ENCODE results near the gene MPND. TPM values are rescaled to one million over a fixed set of nuclear protein-coding genes. Genes with fewer than 3 reads are reported as not detected.
A peak's percentile ranks its signal among the peaks of the same experiment; 100 is the strongest.

The MPND gene
- total RNA-seq, 1 donor from 2014 or later = 20.6 TPM

DNA sequence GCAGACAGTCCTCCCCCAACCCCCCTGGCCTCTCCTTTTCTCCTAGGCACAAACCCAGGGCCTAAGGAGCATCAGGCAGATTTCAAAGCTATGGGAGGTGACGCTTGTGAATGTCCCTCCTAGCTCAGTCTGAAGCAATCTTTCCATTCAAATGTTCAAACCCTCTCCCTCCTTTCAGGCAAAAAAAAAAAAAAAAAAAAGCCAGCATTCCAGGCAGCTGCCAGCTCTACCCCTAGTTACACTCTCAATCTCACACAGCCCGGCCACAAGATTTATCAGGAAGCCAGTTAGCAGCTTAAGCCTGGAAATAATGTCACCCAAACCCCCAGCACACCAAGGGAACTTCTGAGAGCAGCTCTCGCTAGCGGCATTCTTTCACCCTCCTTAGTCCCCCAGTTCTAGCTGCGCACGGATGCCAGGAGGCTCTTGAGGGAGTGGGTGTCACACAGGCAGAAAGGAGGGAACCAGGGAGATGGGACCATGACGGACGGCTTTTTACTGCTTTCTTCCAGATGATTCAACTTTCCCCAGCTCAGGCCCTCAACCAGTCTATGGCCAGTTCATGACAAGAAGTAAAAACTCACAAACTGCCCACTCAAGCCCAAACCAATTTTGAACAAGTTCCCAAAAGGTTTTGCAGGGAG, 50.7 kb downstream of the MPND start:
- Mint-ChIP-seq H3K9me3 (no peaks in the 10 kb centered on the region), H3K4me1 (peaks cover 62% of the 10 kb centered on the region), H3K27ac (peak overlapping the region; percentile 42), H3K36me3 (ENCODE audit: low read depth) (peaks cover 39% of the 10 kb centered on the region), H3K4me3 (no peak overlapping the region), H3K27me3 (no peaks in the 10 kb centered on the region)
- no peak for DNase-seq
- intact Hi-C loops (cut with micrococcal nuclease) = no loop called here

GRCh38 chr19:4396949-4397783, 53.8 kb downstream of the MPND start:
- intact Hi-C loops (cut with micrococcal nuclease) = no loop called here
- Mint-ChIP-seq H3K27me3 (no peaks in the 10 kb centered on the region), H3K27ac (no peak overlapping the region), H3K4me3 (no peak overlapping the region), H3K36me3 (ENCODE audit: low read depth) (peaks cover 38% of the 10 kb centered on the region), H3K9me3 (no peaks in the 10 kb centered on the region), H3K4me1 (peaks cover 55% of the 10 kb centered on the region)
- no peak for DNase-seq

DNA sequence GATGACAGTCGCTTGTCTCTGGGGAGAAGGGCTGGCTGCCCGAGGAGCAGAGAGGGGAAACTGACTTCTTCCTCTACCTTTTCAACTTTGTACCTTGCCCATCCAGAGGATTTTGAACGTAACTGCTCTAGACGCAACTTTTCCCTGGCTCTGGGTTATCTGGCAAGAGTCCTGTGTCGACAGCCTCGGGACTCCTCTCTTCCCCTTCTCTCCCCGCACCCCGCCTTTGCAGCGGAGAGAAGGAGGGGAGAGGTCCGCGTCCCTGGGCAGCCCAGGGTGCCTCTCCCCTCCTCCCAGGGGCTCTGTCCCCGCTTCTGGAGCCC, 56.4 kb downstream of the MPND start:
- intact Hi-C loops (cut with micrococcal nuclease) = loop anchor here (1.0 to 5.0 kb wide), 3 partner anchors 30 to 132 kb away; partner anchors contain the start of gene HDGFL2
- peaks cover 41% of the 10 kb centered on the region for H3K36me3 Mint-ChIP-seq (ENCODE audit: low read depth)
- no peak for DNase-seq

DNA sequence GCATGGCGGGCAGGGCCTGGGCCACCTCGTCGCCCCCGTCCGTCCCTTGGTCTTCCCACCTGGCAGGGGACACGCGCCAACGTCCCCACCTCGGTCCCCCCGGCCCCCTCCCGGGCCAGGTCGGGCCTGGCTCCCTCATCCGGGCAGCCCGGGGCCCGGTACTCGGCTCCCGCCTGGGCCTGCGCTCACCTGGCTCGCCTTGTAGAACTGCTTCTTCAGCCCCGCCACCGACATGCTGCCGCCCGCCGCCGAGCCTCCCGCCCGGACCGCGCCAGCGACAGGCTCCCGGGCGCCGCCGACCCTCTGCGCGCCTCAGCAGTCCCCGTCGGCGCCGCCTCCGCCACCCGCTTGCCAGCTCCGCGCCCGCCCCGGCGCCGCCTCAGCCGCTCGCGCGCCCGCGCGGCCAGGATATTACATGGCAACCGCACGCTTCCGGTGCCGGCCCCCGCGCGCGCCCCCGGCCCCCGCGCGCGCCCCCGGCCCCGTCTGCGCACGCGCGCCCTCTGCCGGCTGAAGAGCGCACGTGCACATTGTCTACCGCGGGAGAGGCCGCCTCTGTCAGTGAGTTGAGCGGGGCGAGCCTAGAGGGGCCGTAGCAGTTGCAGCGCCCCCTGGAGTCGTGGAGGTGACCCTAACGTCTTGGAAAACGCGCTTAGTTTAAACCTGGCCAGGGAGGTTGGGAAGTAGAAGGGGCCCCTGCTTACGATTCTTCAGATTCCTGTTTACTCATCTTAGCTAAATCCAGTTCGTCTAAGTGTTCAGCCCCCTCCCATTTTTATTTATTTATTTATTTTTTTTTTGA, 57.0 kb downstream of the MPND start, which contains the start of gene SH3GL1:
SH3GL1 (minus strand) TSS at position 413 of the 802 bp plus-strand sequence; CDS start at position 234, 179 bp downstream.
- intact Hi-C loops (cut with micrococcal nuclease) = loop anchor here (1.0 to 5.0 kb wide), 3 partner anchors 31 to 133 kb away; partner anchors contain the start of gene HDGFL2
- H3K4me1 Mint-ChIP-seq = peaks cover 53% of the 10 kb centered on the region
- H3K36me3 Mint-ChIP-seq (ENCODE audit: low read depth) = peaks cover 38% of the 10 kb centered on the region
- H3K9me3 Mint-ChIP-seq = no peaks in the 10 kb centered on the region
- H3K27me3 Mint-ChIP-seq = no peaks in the 10 kb centered on the region
- DNase-seq = peak; percentile 97
- peak within 1 kb of the TSS; percentile 98 for H3K4me3 Mint-ChIP-seq
- peak within 1 kb of the TSS; percentile 96 for H3K27ac Mint-ChIP-seq

More for the DNA sequence above, 56.4 kb downstream of the MPND start:
- Mint-ChIP-seq H3K27me3 (no peaks in the 10 kb centered on the region), H3K27ac (peak overlapping the region; percentile 96), H3K4me1 (peaks cover 54% of the 10 kb centered on the region), H3K9me3 (no peaks in the 10 kb centered on the region), H3K4me3 (peak overlapping the region; percentile 98)

DNA sequence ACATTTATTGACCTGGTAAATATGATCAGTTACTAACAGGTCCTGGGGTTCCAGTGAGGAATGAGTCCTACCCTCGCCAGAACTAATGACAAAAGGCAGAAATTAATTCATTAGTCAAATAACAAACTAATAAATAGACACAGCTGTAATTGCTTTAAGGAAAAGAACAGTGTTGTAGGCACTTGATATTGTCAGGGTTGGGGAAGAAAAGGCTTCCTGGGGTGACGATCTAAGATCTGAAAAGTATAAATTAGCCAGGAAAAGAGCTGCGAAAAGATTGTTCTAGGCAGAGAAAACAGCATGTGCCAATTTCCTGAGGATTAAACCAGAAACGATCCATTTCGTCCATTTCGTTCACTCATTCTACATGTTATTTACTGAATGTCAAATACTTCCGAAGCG, 58.4 kb downstream of the MPND start:
- intact Hi-C loops (cut with micrococcal nuclease) = loop anchor here (1.0 to 5.0 kb wide), 4 partner anchors 56 to 154 kb away; partner anchors contain the start of genes HDGFL2, UBXN6 and YJU2
- H3K4me3 Mint-ChIP-seq = peak overlapping the region; percentile 98
- peak; percentile 59 for DNase-seq
- H3K9me3 Mint-ChIP-seq = no peaks in the 10 kb centered on the region
- no peaks in the 10 kb centered on the region for H3K27me3 Mint-ChIP-seq
- peaks cover 50% of the 10 kb centered on the region for H3K4me1 Mint-ChIP-seq
- peak overlapping the region; percentile 94 for H3K27ac Mint-ChIP-seq
- H3K36me3 Mint-ChIP-seq (ENCODE audit: low read depth) = peaks cover 36% of the 10 kb centered on the region

- Mint-ChIP-seq H3K4me1 (peaks cover 44% of the 10 kb centered on the region), H3K9me3 (no peaks in the 10 kb centered on the region), H3K27me3 (no peaks in the 10 kb centered on the region), H3K27ac (peak within 1 kb of the TSS; percentile 94), H3K36me3 (ENCODE audit: low read depth) (peaks cover 35% of the 10 kb centered on the region), H3K4me3 (peak within 1 kb of the TSS; percentile 98)
- peak; percentile 100 for DNase-seq
- intact Hi-C loops (cut with micrococcal nuclease) = loop anchor here (1.0 to 5.0 kb wide), 4 partner anchors 55 to 155 kb away; partner anchors contain the start of genes HDGFL2, UBXN6 and YJU2
Observed at GRCh38 chr19:4402171-4403004, 59.0 kb downstream of the MPND start, which contains the start of gene CHAF1A. Gene CHAF1A (plus strand): TSS chr19:4402640. CDS start chr19:4402763, 123 bp downstream.

GRCh38 chr19:4403005-4403761, 59.8 kb downstream of the MPND start:
- H3K4me1 Mint-ChIP-seq = peaks cover 42% of the 10 kb centered on the region
- no peaks in the 10 kb centered on the region for H3K9me3 Mint-ChIP-seq
- peaks cover 34% of the 10 kb centered on the region for H3K36me3 Mint-ChIP-seq (ENCODE audit: low read depth)
- peak overlapping the region; percentile 91 for H3K27ac Mint-ChIP-seq
- intact Hi-C loops (cut with micrococcal nuclease) = loop anchor here (5.0 kb wide), 1 partner anchor 69 kb away; the partner anchor contains the start of gene HDGFL2
- no peaks in the 10 kb centered on the region for H3K27me3 Mint-ChIP-seq
- peak overlapping the region; percentile 98 for H3K4me3 Mint-ChIP-seq
- peak; percentile 67 for DNase-seq

GRCh38 chr19:4405977-4406376, 62.6 kb downstream of the MPND start:
- H3K27me3 Mint-ChIP-seq = no peaks in the 10 kb centered on the region
- peaks cover 41% of the 10 kb centered on the region for H3K36me3 Mint-ChIP-seq (ENCODE audit: low read depth)
- peaks cover 31% of the 10 kb centered on the region for H3K4me1 Mint-ChIP-seq
- no peak overlapping the region for H3K4me3 Mint-ChIP-seq
- intact Hi-C loops (cut with micrococcal nuclease) = no loop called here
- no peaks in the 10 kb centered on the region for H3K9me3 Mint-ChIP-seq
- H3K27ac Mint-ChIP-seq = no peak overlapping the region
- DNase-seq = no peak

DNA sequence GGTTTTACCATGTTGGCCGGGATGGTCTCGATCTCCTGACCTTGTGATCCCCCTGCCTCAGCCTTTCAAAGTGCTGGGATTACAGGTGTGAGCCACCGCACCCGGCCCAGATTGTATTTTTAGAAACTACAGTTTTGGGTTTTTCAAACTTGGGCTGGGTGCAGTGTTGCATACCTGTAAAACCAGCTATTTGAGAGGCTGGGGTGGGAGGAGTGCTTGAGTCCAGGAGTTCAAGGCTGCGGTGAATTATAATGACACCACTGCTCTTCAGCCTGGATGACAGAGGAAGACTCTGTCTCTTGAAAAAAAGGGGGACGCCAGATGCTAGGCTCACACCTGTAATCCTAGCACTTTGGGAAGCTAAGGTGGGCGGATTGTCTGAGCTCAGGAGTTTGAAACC, 63.3 kb downstream of the MPND start:
- Mint-ChIP-seq H3K36me3 (ENCODE audit: low read depth) (peaks cover 41% of the 10 kb centered on the region), H3K27me3 (no peaks in the 10 kb centered on the region), H3K4me1 (peaks cover 25% of the 10 kb centered on the region), H3K27ac (no peak overlapping the region), H3K4me3 (no peak overlapping the region), H3K9me3 (no peaks in the 10 kb centered on the region)
- no peak for DNase-seq
- intact Hi-C loops (cut with micrococcal nuclease) = no loop called here

- intact Hi-C loops (cut with micrococcal nuclease) = no loop called here
- H3K9me3 Mint-ChIP-seq = no peaks in the 10 kb centered on the region
- no peak overlapping the region for H3K27ac Mint-ChIP-seq
- H3K27me3 Mint-ChIP-seq = no peaks in the 10 kb centered on the region
- H3K4me1 Mint-ChIP-seq = peaks cover 12% of the 10 kb centered on the region
- H3K36me3 Mint-ChIP-seq (ENCODE audit: low read depth) = peaks cover 50% of the 10 kb centered on the region
- H3K4me3 Mint-ChIP-seq = no peak overlapping the region
- DNase-seq = no peak
Observed at GRCh38 chr19:4409123-4409933, 66.0 kb downstream of the MPND start.
